OCI-LY3 (cell line): ENCODE data around the gene KIF1B.

ENCODE experiments used
- EZH2phosphoT487 ChIP-seq: fragments of 200-600 bp; shearing (Covaris generic); IDR thresholded peaks from 2 replicates; pipeline ENCODE4 v1.6.1; 2018; ENCODE audit warnings: antibody characterized with exemption, mixed run types, low read depth
- TF ChIP-seq, protein P1 (sequence below): fragments of 200-600, 300-600 bp; sonication (generic); IDR thresholded peaks from 2 replicates; pipeline ENCODE4 v1.5.1; 2014; ENCODE audit warnings: antibody characterized with exemption, low read length, low read depth

DNA sequence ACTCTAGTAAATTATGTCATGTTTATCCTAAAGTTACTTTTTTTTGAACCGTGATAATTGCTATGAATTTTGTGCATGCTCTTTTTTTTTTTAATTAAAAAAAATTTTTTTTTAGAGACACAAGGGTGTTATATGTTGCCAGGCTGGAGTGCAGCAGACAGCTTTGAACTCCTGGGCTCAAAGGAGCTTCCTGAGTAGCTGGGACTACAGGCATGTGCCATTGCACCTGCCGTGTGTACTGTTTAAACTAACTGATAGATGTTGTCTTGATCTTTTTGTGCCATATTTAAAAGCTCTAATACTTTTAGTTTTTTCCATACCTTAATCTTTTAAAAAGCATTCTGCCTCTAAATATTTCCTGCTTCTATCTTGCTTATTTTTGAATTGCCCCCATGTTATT, 60.7 kb downstream of the KIF1B start:
- TF ChIP-seq, protein P1, sequence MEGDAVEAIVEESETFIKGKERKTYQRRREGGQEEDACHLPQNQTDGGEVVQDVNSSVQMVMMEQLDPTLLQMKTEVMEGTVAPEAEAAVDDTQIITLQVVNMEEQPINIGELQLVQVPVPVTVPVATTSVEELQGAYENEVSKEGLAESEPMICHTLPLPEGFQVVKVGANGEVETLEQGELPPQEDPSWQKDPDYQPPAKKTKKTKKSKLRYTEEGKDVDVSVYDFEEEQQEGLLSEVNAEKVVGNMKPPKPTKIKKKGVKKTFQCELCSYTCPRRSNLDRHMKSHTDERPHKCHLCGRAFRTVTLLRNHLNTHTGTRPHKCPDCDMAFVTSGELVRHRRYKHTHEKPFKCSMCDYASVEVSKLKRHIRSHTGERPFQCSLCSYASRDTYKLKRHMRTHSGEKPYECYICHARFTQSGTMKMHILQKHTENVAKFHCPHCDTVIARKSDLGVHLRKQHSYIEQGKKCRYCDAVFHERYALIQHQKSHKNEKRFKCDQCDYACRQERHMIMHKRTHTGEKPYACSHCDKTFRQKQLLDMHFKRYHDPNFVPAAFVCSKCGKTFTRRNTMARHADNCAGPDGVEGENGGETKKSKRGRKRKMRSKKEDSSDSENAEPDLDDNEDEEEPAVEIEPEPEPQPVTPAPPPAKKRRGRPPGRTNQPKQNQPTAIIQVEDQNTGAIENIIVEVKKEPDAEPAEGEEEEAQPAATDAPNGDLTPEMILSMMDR: no peak
- TF ChIP-seq EZH2phosphoT487: no peak
